Measurements from ENCODE around the gene PRKCE.
"Not testable (repeated sequence)": the region's sequence is repeated elsewhere in the genome, so short reads cannot be mapped to it uniquely, and the experiment has no call there.

The PRKCE gene

DNA sequence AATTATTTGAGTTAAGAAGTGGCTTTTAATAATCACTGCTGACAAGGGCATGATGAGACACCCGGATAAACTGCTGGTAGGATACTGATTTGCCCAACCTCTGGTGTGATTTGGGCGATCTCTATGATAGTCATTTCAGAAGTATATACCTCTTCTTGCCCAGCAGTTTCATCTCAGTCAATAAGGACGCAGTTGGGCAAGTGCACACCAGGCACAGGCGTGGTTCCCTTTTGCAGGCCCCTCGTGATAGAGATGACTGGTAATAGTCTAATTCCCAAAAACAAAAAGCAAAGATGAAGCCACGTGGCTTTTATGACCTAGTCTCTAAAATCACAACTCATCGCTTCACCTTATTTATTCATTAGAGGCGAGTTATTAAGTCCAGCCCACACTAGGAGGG is 246.4 kb downstream of the PRKCE start:
- no peak for DNase-seq

DNA sequence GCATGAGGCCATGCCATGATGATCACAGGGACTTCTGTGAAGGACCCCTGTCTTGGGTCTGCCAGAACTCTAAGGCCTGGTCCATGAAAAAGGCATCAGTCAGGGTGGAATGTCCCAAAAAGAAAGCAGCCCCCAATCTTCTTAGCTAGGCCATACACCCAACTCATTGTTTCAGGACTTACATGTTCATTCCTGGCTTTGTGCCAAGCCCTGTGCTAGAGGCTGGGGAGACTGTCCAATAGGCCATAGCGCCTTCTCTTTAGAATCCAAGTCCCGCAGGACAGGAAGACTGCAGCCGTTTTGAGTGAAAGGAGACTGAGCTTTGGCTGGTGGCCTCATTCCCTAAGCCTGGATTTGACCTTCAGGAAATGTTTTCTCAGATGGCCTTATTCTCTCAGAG is 247.3 kb downstream of the PRKCE start:
- DNase-seq: no peak

DNA sequence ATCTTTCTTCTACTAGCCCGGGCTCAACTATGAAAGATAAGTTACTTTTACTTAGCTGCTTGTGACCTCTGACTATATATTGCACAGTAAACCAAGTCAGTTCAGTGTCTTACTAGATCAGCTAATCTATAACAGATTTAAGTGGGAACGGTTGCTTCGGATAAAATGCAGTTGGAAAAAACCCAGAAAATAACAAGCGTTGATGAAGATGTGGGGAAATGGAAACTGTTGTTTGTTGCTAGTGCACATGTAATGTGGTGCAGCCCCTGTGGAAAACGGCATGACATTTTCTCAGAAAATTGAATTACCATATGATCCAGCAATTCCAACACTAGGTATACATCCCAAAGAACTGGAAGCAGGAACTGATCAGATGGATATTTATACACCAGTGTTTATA is 248.5 kb downstream of the PRKCE start:
- no peak for DNase-seq

DNA sequence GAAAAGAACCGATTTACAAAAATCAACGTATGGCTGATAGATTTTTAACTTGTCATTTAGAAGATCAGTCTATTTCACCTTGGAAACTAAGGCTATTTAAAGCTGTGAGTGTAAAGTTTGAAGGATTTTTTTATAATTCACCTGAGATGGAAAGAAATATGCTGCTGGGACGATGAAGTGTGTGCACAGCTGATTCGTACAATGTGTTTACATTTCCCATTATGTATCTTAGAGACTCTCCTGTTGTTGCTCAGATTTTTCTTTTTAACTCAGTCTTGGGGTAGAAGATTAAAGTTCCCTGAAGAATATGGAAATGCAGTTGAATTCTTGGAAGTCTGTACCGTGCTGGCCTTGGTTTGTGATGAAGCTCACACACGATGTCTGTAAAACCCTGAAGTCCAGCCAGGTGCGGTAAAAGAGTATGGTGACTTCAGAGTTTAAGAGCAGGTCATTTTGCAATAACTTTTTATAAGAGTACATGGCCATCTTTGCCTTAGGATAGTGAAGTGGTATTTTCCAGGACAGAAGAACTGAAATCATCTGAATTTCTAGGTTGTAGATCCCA is 250.1 kb downstream of the PRKCE start:
- no peak for DNase-seq

DNA sequence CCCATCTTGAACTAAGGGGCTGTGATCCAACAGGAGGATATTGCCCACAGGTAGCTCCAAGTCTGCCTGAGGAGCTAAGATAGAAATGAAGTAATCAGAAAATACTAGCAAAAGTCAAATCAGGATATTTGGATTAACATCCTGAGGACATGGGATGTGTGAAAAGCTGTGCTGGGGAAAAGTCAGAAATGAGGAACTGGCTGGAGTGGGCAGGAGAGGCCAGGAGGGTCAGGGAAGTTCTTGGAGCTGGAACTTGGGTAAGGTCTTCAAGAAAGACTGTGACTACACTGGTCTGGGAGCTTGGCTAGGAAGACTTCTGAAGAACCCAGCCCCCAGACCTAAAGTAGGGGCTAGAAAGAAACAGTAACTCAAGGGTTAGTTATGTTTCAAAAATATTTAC is 250.9 kb downstream of the PRKCE start:
- no peak for DNase-seq

DNA sequence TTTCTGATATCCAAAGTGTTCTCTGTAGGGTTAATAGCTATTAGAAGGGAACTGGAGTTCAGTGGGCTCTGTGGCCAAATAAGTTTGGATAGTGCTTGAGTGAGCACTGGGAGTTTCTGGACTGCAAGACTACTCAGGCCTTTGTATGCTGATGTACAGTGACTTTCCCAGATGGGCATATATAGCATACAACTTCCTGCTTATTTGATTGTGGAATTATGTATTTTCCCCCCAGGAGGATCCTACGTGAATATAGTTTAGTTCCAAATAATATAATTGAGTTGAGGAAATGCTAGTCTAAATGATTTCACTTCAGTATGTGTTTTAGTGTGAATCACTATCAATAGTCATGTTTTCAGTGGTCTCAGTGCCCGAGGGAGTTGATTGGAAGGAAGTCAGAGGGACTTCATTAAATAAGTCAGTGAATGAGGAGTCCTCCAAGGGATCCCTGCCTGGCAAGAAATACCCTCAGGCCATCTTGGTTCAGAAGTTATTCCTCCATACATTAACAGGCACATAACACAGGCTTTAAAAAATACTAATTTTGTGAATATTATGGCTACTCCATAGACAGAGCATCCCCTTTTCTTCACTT is 251.4 kb downstream of the PRKCE start:
- no peak for DNase-seq

DNA sequence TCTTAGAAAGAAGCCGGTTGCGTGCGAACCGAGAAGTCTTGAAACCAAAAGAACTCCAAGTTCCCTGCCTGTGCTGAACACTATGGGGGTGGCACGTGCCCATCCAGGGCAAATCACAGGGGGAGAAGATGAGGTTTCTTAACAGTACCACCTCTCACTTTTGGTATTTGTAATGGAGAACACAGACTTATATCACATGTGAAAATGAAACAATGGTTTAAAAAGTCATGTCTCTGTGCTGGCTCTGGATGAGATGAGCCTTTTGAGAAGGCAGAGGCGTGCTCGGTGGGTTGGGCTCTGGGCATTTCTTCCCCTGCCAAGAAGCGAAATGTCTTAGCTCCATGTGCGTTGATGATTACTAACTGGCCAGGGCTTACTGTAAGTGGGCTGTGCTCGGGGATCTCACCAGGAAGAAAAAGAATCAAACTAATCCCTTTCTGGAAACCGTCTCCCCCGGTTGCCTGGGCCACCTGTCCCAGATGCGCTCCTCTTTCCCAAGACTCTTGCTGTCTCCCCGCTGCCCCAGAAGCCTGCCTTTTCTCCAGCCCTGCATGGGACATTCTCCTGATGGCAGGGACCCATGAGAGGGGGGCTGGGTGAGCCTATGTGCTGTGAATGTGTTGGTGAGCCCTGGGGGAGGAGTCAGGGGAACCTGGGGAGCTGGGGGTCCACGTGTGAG is 252.9 kb downstream of the PRKCE start:
- no peak for DNase-seq

DNA sequence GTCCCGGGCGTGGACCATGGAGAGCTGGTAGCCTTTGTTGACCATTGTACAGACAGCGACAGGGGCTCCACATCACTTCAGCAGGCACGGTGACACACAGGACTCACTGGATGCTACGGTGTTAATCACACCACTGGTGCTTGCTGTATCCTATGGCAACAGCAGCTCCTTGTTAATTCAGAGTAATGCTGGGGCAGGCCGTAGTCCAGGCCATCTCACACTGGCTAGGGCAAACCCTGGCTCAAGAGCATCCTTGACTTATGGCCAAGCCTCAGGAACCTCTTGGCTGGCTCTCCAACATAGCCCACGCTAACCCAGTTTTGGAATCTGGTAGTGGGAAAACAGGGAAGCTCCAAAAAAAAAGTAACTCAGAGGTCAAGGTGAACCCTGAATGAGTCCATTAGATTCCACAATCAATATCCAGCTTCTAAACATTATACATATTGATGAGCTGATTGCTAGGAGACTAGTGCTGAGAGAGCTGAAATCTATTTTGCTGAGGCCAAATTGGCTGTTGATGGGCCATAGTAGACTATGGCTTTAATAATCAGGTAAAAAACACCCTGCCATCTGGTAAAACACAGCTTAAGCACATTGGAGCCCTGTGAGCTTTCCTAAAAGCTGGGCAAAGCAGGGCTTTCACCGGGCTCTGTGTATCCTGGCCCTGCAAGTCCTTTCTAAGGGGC is 253.6 kb downstream of the PRKCE start:
- no peak for DNase-seq

DNA sequence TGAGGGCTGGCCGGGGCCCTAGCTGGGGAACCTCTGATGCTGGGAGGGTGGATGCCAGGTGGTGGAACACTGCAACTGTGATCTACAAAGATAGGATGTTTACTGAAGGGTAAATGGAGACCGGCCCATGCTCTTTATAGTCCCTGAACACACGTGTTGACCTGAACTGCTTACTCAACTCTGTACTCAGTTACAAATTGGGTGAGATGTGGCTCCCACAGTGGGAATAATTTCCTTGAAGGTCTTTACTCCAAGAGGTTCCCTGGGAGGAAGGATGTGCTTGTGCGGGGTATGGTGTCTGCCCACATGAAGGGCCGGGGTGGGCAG is 254.1 kb downstream of the PRKCE start:
- no peak for DNase-seq

DNA sequence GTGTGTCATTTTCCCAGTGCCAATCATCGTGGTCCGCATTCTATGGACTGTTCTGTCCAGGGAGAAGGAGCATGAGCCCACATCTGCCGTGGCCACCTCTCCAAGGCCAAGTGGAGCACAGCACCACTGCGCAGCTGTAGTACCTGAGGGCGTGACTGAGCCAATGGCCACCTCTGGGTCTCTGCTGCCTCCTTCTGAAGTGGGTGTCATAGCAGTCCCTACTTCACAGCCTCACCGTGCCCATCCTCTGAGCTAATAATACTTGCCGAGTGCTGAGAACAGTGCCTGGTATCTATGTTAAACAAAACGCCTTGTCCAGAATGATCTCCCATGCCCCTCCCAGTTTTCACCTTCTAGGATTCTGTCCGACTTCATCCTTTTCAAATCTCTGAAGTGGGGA is 256.1 kb downstream of the PRKCE start:
- no peak for DNase-seq

DNA sequence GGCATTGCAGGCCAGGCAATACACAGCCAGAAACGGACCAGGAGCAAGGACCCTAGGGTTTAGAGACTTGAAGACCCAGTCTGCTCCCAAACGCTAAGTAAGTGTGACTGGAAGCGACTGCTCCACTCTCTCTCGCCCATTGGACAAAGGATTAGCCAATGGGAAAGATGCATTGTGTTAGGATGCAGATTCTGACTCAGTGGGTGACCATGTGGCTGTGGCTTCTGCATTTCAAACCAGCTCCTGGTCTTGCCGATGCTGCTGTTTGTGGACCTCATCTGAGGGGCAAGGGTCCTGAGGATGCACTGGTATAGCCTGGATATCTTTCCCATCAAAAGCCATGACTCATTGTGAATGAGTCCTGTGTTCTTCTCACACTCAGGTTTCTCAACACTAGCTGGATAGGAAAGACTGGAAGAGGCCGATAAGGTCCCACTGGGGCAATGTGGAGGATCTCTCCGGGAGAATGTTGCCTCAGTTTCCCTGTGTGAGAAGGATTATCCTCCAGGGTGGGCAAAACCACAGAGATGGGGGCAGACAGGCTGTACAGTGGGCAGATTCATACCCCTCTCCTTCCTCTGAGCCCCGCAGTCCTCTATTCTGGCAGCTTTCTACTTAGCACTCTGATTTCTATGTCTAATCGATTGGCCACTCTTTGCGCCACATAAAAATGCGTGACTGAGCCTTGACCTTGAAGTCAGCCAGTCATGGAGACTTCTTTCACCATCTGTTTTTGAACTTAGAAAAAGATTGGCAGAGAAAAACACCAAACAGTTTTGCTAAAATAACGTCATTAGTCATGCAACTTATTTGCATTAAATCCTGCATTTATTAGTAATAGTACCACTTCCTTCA is 257.1 kb downstream of the PRKCE start:
- DNase-seq: no peak

DNA sequence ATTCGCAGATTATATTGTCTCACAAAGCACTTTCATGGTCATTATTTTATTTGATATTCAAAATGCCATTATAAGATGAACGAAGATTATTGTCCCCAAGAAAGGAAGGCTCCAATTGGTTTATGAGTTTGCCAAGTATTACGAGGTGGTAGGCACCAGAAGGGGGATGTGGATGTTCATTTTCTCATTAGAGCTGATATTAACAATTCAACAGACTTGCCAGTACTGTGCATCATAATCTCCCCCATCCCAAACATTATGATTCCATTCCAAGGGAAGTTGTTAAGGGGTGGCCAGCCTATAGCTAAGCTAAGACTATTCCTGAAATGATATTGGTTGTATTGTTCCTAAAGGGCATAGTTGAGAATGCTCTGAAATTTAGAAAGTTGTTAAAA is 257.7 kb downstream of the PRKCE start:
- DNase-seq: no peak

DNA sequence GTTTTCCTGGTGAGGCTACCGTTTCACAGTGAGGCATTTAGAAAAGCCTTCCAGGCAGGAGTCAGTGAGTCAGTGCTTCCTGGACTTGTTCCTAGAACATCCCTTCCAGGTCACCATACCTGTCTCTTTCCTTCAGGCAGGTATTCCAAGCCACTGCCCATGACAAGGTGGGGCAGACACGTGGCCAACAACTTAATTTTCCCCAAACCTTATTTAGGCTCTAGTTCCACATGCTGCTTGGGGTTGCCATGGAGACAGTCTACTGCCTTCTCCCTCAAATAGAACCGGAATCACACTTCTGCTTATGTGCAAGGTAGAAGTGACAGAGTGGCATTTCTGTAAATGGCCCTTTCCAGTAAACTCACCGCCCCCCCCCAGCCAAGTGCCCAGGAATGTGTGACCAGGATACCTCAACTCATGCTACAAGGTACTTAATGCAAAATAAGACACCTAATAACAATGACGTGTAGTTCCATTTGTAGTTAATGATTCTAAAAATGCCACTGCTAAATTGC is 258.3 kb downstream of the PRKCE start:
- DNase-seq: no peak

DNA sequence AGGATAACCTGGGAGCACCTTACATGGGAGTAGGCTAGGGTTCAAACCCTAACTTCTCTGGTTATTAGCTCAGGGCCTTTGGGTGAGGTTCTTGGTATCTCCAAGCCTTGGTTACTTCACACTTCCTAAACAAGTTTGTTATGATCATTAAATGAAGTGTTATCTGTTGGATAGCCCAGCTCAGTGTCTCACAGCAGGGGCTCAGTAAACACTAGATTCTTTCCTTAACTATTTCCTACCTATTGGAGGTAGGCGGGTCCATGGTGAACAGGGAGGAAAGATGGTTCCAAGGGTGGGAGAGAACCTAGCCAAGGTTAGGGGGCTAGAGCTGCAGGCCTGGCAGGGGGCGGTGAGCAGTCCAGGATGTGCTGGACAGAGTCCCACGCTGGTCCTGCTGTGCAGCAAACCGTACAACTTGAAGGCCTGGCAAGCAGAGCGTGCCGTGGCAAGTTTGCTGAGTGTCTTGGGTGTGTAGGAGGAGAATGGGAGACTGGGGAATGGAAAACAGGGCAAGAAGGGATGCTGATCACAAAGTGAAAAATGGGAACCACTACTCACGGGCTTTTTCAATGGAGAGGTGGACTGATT is 259.1 kb downstream of the PRKCE start:
- no peak for DNase-seq

DNA sequence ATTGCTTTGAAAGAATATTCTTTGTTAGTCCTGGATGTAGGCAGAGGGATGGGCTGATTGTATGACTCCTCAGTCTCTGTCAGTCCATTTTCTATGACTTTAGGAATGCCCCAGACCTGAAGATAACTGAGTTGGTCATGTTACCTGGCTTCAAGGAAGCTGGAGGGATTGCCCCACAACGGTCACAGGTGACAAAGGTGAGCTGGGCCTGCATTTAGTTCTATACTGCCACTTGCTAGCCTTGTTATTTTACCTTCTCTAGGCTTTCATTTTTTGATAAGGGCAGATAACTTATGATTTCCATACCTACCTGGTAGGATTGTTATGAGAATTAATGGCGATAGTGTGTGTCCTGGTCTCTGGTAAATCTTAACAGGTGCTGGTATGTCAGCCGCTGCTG is 260.1 kb downstream of the PRKCE start:
- DNase-seq: no peak

DNA sequence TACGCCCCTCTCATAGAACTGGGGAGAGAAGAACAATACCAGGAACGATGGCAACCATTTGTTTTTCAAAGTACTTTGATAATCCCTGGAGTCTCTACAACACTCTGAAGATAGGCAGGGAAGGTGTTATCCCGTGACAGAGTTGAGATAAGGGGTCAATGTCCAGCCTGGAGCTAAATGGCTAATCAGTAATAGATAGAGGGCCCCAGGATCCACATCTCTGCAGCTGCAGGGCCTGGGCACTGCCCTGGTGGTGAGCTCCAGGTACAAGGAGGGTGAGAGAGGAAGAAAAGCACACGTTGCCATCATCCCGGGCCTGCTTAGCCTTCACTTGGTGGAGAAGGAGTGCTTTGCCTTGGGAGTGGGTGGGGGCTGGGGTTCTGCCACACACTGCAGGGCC is 260.6 kb downstream of the PRKCE start:
- DNase-seq: no peak

DNA sequence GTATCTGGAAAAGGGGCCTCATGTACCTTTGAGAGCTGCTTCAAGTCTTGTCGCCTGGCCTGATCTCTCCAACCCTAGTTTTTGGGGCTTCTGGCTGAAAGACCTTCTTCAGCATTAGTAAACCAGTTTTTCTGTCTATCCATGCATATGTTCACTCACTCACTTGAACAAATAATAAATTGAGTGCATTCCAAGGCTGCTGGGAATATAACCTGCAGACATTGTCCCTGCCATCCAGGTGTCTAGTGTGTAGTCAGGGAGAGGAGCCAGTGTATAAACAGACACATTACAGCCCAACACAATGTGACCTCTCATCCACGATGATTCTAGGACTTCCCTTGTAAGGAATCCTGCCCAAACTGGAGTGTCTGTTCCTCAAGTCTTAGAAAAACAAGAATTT is 262.1 kb downstream of the PRKCE start:
- DNase-seq: no peak

DNA sequence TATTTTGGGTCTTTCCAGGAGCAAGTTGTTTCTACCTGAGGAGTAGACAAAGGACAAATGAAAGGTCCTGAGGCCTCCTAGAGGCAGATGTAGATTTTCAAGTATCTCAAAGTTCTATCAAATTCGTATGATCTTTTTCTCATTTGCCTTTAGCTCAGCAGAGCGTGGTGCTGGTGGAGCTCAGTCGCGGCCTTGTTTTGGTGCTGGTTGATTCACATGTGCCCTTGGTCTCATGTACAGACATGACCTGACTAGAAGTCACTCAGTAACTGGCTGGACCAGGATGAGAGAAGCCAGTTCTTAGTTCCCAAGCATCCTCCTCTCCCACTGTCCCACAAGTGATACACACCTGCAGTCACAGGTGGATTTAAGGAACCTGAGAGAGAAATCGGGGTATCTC is 264.0 kb downstream of the PRKCE start:
- DNase-seq: no peak

DNA sequence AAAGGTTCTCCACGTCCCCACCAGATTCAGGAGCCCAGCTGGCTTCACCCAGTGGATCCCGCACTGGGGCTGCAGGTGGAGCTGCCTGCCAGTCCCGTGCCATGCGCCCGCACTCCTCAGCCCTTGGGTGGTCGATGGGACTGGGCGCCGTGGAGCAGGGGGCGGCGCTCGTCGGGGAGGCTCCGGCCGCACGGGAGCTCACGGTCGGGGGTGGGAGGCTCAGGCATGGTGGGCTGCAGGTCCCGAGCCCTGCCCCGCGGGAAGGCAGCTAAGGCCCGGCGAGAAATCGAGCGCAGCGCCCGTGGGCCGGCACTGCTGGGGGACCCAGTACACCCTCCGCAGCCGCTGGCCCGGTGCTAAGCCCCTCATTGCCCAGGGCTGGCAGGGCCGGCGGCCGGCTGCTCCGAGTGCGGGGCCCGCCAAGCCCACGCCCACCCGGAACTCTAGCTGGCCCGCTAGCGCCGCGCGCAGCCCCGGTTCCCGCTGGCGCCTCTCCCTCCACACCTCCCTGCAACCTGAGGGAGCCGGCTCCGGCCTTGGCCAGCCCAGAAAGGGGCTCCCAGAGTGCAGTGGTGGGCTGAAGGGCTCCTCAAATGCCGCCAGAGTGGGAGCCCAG is 266.2 kb downstream of the PRKCE start:
- not testable (repeated sequence) for DNase-seq

DNA sequence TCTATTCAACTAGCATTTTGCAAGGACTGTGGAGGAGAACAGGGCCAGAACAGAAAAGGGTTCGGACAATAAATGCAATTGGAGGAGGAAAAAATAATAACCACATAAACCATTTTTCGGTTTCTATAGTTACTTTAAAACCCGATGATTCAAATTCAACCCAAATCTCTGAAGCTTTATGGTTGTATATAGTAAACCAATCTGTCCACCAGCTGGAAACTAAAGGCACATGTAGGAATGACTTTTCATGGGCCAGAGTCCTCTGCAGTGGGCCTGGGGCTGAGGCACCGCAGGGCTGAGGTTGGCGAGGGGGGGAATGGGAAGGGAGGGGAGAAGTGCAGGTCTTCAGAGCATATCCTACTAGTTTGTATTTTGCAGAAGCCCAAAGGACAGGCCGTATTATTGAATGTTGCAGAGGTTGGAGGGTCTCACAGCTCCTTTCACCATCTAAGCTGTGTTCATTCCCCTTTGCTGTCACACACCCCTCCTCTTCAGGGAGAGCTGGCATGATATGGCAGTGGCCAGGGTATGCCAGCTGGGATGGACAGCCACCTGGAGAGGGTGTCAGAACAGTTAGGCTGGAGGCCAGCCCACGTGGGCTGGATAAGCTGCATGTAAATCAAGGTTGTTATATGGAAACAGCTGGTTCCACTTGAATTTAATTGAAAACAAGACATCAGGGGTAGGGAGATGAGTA is 267.1 kb downstream of the PRKCE start:
- peak; percentile 76 for DNase-seq

DNA sequence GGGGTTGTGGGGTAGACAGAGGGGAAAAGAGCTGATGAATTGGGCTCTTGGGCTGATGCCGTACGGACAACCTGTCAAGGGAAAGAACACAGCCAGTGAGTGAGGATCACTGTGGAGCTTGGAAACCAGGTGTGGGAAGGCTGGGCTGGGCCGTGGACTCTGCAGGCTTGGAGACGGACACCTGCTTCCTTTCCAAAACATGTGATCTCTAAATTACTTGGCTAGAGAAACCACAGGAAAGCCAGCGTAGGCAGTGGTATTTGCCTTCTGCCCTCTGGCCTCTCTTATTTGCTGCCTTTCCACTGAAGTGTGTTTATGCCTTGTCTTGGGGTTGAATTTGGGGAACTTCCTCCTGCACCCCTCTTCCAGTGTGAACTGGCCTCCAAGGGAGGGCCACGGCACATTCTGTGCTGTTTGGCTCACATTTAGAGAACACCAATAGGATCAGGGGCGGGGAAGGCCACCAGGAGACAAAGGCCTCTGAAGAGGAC is 267.7 kb downstream of the PRKCE start:
- DNase-seq: peak; percentile 76

DNA sequence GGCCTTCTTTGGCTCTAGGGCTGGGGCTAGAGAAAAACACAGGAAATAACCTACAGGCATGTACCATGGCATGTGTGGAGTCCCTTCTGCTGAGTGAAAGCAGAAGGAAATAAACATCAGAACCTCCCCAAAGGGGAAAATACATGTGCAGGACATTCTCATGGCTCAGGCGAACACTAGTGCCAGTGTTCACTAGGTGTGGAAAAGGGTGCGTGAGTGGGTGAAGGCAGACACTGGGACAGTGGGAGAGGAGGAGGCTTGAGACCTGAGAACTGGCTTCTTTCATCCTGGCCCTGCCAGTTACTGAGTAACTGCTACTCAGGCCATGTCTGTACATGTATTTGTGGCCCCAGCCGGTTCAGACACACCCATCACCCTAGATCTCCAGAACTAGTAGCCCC is 268.2 kb downstream of the PRKCE start:
- no peak for DNase-seq

All from SHP77 treated with DMSO at 0.1 percent for 48 hours (cell line).